ENCODE data around the gene EGR2.

GRCh38 chr10:62858364-62858763 is 42.2 kb upstream of the EGR2 start:
- TF ChIP-seq POLR2A (IDR thresholded peaks at IDR 0.05) = no peak
- TF ChIP-seq CTCF (IDR thresholded peaks at IDR 0.05) = no peak

All from thyroid gland (tissue), 4 donors.